GM19324 (cell line): ENCODE measurements around the gene SYNDIG1.

Experiments
- ATAC-seq: cut with Tn5 transposase; IDR thresholded peaks from one replicate; pipeline ENCODE4 v1.9.1; 2021; ENCODE audit warnings: mild to moderate bottlenecking, moderate library complexity; ENCODE audit not compliant: unreplicated experiment, low FRiP score

SYNDIG1 gene

GRCh38 chr20:24469894-24470745 lies 691 bp downstream of the SYNDIG1 start:
- ATAC-seq = no peak

- ATAC-seq = no peak
These were observed 1.5 kb downstream of the SYNDIG1 start for GRCh38 chr20:24470746-24471582.

GRCh38 chr20:24472426-24472825 lies 3.0 kb downstream of the SYNDIG1 start:
- no peak for ATAC-seq

GRCh38 chr20:24473435-24474223 lies 4.2 kb downstream of the SYNDIG1 start:
- ATAC-seq = no peak

- ATAC-seq = no peak
These were observed 8.6 kb downstream of the SYNDIG1 start for GRCh38 chr20:24477831-24478547.

- ATAC-seq = no peak
These were observed 9.2 kb downstream of the SYNDIG1 start for GRCh38 chr20:24478584-24478983.

GRCh38 chr20:24479106-24479505 lies 9.7 kb downstream of the SYNDIG1 start:
- ATAC-seq = no peak

GRCh38 chr20:24479595-24479994 lies 10.2 kb downstream of the SYNDIG1 start:
- ATAC-seq = no peak

GRCh38 chr20:24480509-24480908 lies 11.1 kb downstream of the SYNDIG1 start:
- ATAC-seq = no peak

GRCh38 chr20:24481173-24481572 lies 11.7 kb downstream of the SYNDIG1 start:
- no peak for ATAC-seq

- ATAC-seq = no peak
These were observed 14.1 kb downstream of the SYNDIG1 start for GRCh38 chr20:24483435-24484080.

GRCh38 chr20:24484081-24484450 lies 14.6 kb downstream of the SYNDIG1 start:
- ATAC-seq = no peak

GRCh38 chr20:24485981-24486380 lies 16.6 kb downstream of the SYNDIG1 start:
- no peak for ATAC-seq

GRCh38 chr20:24487240-24487639 lies 17.8 kb downstream of the SYNDIG1 start:
- no peak for ATAC-seq

GRCh38 chr20:24487648-24488047 lies 18.2 kb downstream of the SYNDIG1 start:
- no peak for ATAC-seq

GRCh38 chr20:24488064-24488799 lies 18.8 kb downstream of the SYNDIG1 start:
- ATAC-seq = no peak

GRCh38 chr20:24488800-24489175 lies 19.4 kb downstream of the SYNDIG1 start:
- no peak for ATAC-seq

GRCh38 chr20:24489193-24489592 lies 19.8 kb downstream of the SYNDIG1 start:
- no peak for ATAC-seq

GRCh38 chr20:24489631-24490260 lies 20.3 kb downstream of the SYNDIG1 start:
- no peak for ATAC-seq
